Activated B cell treated with CpG ODN at 0.5 μM for 24 hours (primary cell): Measurements from ENCODE around the gene QKI. TPM values are rescaled to one million over a fixed set of nuclear protein-coding genes. Genes with fewer than 3 reads are reported as not detected.
"Not testable (repeated sequence)": the region's sequence is repeated elsewhere in the genome, so short reads cannot be mapped to it uniquely, and the experiment has no call there.

Source experiments
- ATAC-seq: fragments of 200-7000 bp; cut with Tn5 transposase; one replicate; pipeline ENCODE4 v1.10.0; 2021; ENCODE audit warnings: low read depth, mild to moderate bottlenecking, moderate library complexity
- CTCF ChIA-PET: fragments of 350-600 bp; sonication (Branson Sonifier 250); formaldehyde crosslinking; loops from one replicate; lab custom pipeline; 2021; ENCODE audit warnings: antibody characterized with exemption; lab: Charles Lee
- POLR2A ChIA-PET: fragments of 350-600 bp; sonication (Branson Sonifier 250); formaldehyde crosslinking; loops from one replicate; lab custom pipeline; 2021; ENCODE audit warnings: antibody characterized with exemption; lab: Charles Lee
- DNase-seq: peaks from one replicate; pipeline ENCODE4 v3.0.0; 2022
- H3K27ac Mint-ChIP-seq: one replicate; pipeline ENCODE4 v1.8.0; 2020; ENCODE audit warnings: mixed read lengths
- H3K27me3 Mint-ChIP-seq: one replicate; pipeline ENCODE4 v1.8.0; 2021; ENCODE audit warnings: mixed read lengths
- H3K36me3 Mint-ChIP-seq: one replicate; pipeline ENCODE4 v1.8.0; 2021; ENCODE audit warnings: low read depth, mixed read lengths
- H3K4me1 Mint-ChIP-seq: one replicate; pipeline ENCODE4 v1.8.0; 2021; ENCODE audit warnings: mixed read lengths
- H3K4me3 Mint-ChIP-seq: one replicate; pipeline ENCODE4 v1.8.0; 2020; ENCODE audit warnings: mild to moderate bottlenecking, mixed read lengths
- H3K9me3 Mint-ChIP-seq: one replicate; pipeline ENCODE4 v1.8.0; 2020; ENCODE audit warnings: mixed read lengths
- CTCF ChIP-seq: fragments of 200-600 bp; IDR thresholded peaks from one replicate; pipeline ENCODE4 v1.8.0; 2022; ENCODE audit warnings: antibody characterized with exemption, mild to moderate bottlenecking
- intact Hi-C: fragments of 100-400 bp; cut with micrococcal nuclease; formaldehyde crosslinking; loops from one replicate; pipeline ENCODE4 v1.15.1; 2024
- total RNA-seq: library from RNA; stranded (reverse); gene quantifications from 2 replicates; pipeline ENCODE4 v1.2.3, GENCODE V29; 2022

Gene QKI
- total RNA-seq, 1 donor from 2014 or later: 61.5 TPM

DNA sequence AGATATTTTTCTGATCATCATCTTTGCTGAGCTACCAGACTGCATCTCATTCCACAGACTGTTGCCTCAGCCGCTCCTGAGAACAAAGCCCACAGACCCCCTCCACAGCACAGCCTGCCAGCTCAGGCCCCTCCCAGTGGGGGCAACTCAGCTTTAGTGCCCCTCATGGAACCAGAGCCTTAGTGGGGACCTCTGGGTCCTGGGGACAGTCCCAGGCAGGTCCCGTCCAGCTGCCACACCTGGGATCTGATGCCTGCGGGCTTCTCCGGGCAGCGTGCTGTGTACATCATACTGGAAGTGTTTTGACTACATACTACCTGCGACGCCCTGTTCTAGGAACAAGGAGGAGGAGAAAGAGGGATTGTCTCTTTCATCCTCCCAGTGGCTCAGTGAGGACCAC lies 38.3 kb upstream of the QKI start:
- intact Hi-C loops: no loop called here
- Mint-ChIP-seq H3K4me1 (no peaks in the 10 kb centered on the region), H3K36me3 (no peaks in the 10 kb centered on the region), H3K27me3 (peaks cover 5% of the 10 kb centered on the region), H3K4me3 (no peak overlapping the region), H3K9me3 (no peaks in the 10 kb centered on the region), H3K27ac (no peak overlapping the region)
- ChIA-PET CTCF (no interaction called here), POLR2A (no interaction called here)
- no peak for TF ChIP-seq CTCF
- DNase-seq (no peak), ATAC-seq (no peak)

DNA sequence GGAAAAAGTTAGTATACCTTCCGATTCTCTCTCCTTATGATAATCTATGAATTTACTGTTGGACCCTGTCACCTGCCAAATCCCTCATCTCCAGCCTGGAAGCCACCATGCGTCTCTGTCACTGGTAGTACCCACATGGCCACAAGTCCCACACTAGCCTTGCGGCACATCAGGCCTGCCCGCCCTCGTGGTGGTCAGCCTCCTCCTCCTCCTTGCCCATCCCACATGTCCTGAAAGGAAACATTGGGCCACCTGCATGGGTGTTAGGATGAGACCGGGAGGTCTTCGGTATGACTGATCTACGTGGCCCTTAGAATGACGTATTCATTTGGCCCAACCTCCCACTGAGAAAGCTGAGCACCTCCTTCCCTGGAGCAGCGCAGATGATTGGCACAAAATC lies 37.0 kb upstream of the QKI start:
- Mint-ChIP-seq H3K36me3 (no peaks in the 10 kb centered on the region), H3K4me1 (no peaks in the 10 kb centered on the region), H3K27ac (no peak overlapping the region)

DNA sequence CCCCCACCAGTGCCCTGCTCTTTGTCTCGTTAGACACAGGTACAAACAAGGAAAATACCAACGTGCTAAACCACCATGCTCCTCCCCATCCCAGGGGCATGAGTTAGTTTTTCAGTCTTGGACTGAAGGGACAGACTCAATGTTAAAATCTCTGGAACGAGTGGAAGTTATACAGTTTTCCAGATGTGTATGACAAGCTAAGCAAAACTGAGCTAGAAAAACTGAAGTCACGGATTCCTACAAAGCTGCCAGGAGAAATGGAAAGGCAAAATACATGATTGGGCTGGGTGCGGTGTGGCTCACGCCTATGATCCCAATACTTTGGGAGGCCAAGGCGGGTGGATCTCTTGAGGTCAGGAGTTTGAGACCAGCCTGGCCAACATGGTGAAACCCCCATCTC lies 34.3 kb upstream of the QKI start:
- Mint-ChIP-seq H3K27ac (no peak overlapping the region), H3K27me3 (peaks cover 9% of the 10 kb centered on the region), H3K4me3 (no peak overlapping the region), H3K4me1 (no peaks in the 10 kb centered on the region), H3K36me3 (no peaks in the 10 kb centered on the region), H3K9me3 (peaks cover 2% of the 10 kb centered on the region)
- CTCF ChIA-PET: no interaction called here
- POLR2A ChIA-PET: no interaction called here
- DNase-seq: no peak
- no peak for ATAC-seq
- intact Hi-C loops: no loop called here
- no peak for TF ChIP-seq CTCF

More for the DNA sequence above, 37.0 kb upstream of the QKI start:
- intact Hi-C loops: no loop called here
- TF ChIP-seq CTCF: no peak
- no peak for ATAC-seq
- H3K9me3 Mint-ChIP-seq: no peaks in the 10 kb centered on the region
- no peaks in the 10 kb centered on the region for H3K27me3 Mint-ChIP-seq
- H3K4me3 Mint-ChIP-seq: no peak overlapping the region
- no peak for DNase-seq
- ChIA-PET POLR2A (no interaction called here), CTCF (no interaction called here)

DNA sequence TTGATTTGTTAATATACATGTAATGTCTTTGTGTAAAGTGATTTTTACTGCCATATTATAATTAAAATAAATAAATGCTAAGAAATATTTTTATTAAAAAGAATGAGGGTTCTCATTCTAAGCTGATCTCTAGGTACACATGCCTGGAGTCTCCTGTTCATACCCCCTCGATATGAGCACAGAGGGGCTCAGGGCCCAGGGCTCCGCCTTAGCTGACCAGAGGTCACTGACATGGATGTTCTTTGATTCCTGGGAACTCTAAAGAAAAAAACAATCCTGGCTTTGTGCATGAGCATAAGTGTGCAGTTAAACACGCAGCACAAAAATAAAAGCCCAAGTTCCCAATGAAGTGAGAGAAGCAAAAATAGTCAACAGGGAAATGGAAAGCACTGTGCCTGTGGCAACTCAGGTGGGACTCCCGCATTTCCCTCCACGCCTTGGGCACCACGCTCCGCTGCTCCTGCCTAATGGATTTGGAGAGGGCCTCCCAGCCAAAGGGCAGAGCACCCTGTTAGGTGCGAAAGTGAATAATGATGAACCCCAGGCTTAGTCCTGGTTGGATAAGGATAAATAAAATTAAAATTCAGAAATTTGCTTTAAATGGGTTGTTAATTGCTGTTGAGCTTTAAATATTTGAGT lies 33.3 kb upstream of the QKI start:
- intact Hi-C loops: no loop called here
- peaks cover 2% of the 10 kb centered on the region for H3K9me3 Mint-ChIP-seq
- no peak for ATAC-seq
- CTCF ChIA-PET: no interaction called here
- no peaks in the 10 kb centered on the region for H3K4me1 Mint-ChIP-seq
- no peak for DNase-seq
- H3K4me3 Mint-ChIP-seq: no peak overlapping the region
- peaks cover 9% of the 10 kb centered on the region for H3K27me3 Mint-ChIP-seq
- POLR2A ChIA-PET: no interaction called here
- no peaks in the 10 kb centered on the region for H3K36me3 Mint-ChIP-seq
- no peak overlapping the region for H3K27ac Mint-ChIP-seq
- no peak for TF ChIP-seq CTCF

GRCh38 chr6:163383396-163383795 lies 31.1 kb upstream of the QKI start:
- CTCF ChIA-PET, H3K9me3 Mint-ChIP-seq, H3K4me1 Mint-ChIP-seq, POLR2A ChIA-PET, DNase-seq, H3K27me3 Mint-ChIP-seq, H3K36me3 Mint-ChIP-seq, H3K27ac Mint-ChIP-seq, H3K4me3 Mint-ChIP-seq, intact Hi-C loops, ATAC-seq: not testable (repeated sequence)

DNA sequence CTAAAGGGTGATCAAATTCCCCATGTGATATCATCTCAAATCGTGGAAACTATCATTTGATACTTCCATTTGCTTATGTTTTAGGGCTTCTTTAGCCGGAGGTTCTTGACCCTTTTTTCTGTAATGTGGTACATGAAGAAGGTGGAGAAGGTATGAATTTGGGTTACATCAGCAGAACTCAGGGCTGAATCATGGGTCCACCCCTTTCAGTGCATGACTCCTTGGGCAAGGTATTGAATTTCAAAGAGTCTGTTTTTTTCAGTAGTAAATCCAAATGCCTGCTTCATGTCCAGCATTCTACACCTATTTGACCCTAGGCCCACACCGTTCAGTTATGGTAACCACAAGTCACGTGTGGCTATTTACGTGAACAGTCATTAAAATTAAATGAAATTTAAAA lies 30.6 kb upstream of the QKI start:
- ChIA-PET POLR2A (no interaction called here), CTCF (no interaction called here)
- no peak for TF ChIP-seq CTCF
- H3K27me3 Mint-ChIP-seq: peaks cover 9% of the 10 kb centered on the region
- no peak overlapping the region for H3K4me3 Mint-ChIP-seq
- no peak for DNase-seq
- H3K4me1 Mint-ChIP-seq: no peaks in the 10 kb centered on the region
- no peak for ATAC-seq
- H3K27ac Mint-ChIP-seq: no peak overlapping the region
- H3K9me3 Mint-ChIP-seq: peaks cover 2% of the 10 kb centered on the region
- intact Hi-C loops: no loop called here
- no peaks in the 10 kb centered on the region for H3K36me3 Mint-ChIP-seq
